K562 (cell line): ENCODE data around the gene STT3B. TPM values are rescaled to one million over a fixed set of nuclear protein-coding genes. Genes with fewer than 3 reads are reported as not detected.

ENCODE experiments used
- ATAC-seq: fragments of 200-7000 bp; cut with Tn5 transposase; 3 replicates; pipeline ENCODE4 v1.9.1; 2020; ENCODE audit warnings: moderate library complexity
- BruUV-seq: library from RNA; stranded (reverse); fragments of 400-500 nt; replicated peaks from 2 replicates; lab custom pipeline; 2021; lab: Mats Ljungman, UMichigan
- CTCF ChIA-PET: fragments of 300-600 bp; formaldehyde crosslinking; extraction: SDS; loops from one replicate; lab custom pipeline; 2021; ENCODE audit warnings: low intra/inter-chr PET ratio; lab: Yijun Ruan, JAX
- POLR2A ChIA-PET: fragments of 300-600, 350-650 bp; sonication (Branson Sonifier 250); formaldehyde crosslinking; extraction: SDS; loops from one replicate; lab custom pipeline; 2021; ENCODE audit warnings: antibody characterized with exemption, inconsistent platforms; lab: Yijun Ruan, JAX
- DNase-seq, 4 experiments: peaks; one replicate each; pipeline versions ENCODE4 v3.0.0 to v3.0.0-alpha.2; 2011 to 2018; ENCODE audit warnings: low spot score in 3 of 4, mixed read lengths in 3 of 4; ENCODE audit errors: extremely low read depth in 1 of 4
- FAIRE-seq: peaks from 2 replicates; lab custom pipeline; 2011; peaks lifted over from hg19 to GRCh38; lab: Jason Lieb, UNC
- H2AFZ ChIP-seq: 2 replicates; pipeline ENCODE4 v1.6.0; 2011; ENCODE audit warnings: low read depth, low read length, control low read depth, inconsistent platforms
- H3K27ac ChIP-seq: fragments of 200-600 bp; 3 replicates; pipeline ENCODE4 v1.8.0; 2011; ENCODE audit warnings: low read depth, mild to moderate bottlenecking, control low read depth, inconsistent platforms, low read length, moderate library complexity, mixed read lengths; ENCODE audit errors: extremely low read depth
- H3K27me3 ChIP-seq, 2 experiments: fragments of 300-600 bp in 1 of 2; 2 replicates in 1 of 2; 3 replicates in 1 of 2; pipeline versions ENCODE4 v1.6.0 to v1.8.0; 2011; ENCODE audit warnings: inconsistent platforms in 2 of 2, low read length in 2 of 2, mild to moderate bottlenecking in 1 of 2, mixed read lengths in 1 of 2, moderate library complexity in 1 of 2; ENCODE audit not compliant: control insufficient read depth in 2 of 2, insufficient read depth in 2 of 2
- H3K36me3 ChIP-seq: fragments of 300-600 bp; 3 replicates; pipeline ENCODE4 v1.8.0; 2011; ENCODE audit warnings: mild to moderate bottlenecking, low read length, inconsistent platforms; ENCODE audit not compliant: control insufficient read depth, insufficient read depth
- H3K4me1 ChIP-seq, 2 experiments: fragments of 200-600 bp in 1 of 2; replicated peaks in 1 of 2; 2 replicates in 1 of 2; 3 replicates in 1 of 2; pipeline versions ENCODE4 v1.5.1 to v1.8.0; 2011; ENCODE audit warnings: inconsistent platforms in 2 of 2, low read length in 2 of 2, mild to moderate bottlenecking in 1 of 2, mixed read lengths in 1 of 2, moderate library complexity in 1 of 2; ENCODE audit not compliant: control insufficient read depth in 2 of 2, insufficient read depth in 2 of 2
- H3K4me2 ChIP-seq: 2 replicates; pipeline ENCODE4 v1.6.1; 2011; ENCODE audit warnings: low read length, control low read depth, inconsistent platforms, mixed read lengths; ENCODE audit not compliant: insufficient read depth
- H3K4me3 ChIP-seq: fragments of 200-600 bp; sonication (generic), shearing (Covaris generic); 2 replicates; pipeline ENCODE4 v1.5.1; 2016; ENCODE audit warnings: control low read depth, inconsistent platforms
- H3K79me2 ChIP-seq: fragments of 200-600 bp; 3 replicates; pipeline ENCODE4 v1.8.0; 2011; ENCODE audit warnings: low read length, inconsistent platforms; ENCODE audit not compliant: control insufficient read depth, insufficient read depth
- H3K9ac ChIP-seq, 2 experiments: 2 replicates each; pipeline versions ENCODE4 v1.6.0 to v1.6.1; 2011; ENCODE audit warnings: low read depth in 2 of 2, low read length in 2 of 2, control low read depth in 1 of 2, inconsistent platforms in 1 of 2, mild to moderate bottlenecking in 1 of 2, mixed read lengths in 1 of 2; ENCODE audit not compliant: insufficient read depth in 1 of 2
- H3K9me1 ChIP-seq: one replicate; pipeline ENCODE4 v1.6.0; 2011; ENCODE audit warnings: inconsistent platforms, mild to moderate bottlenecking, low read length, moderate library complexity; ENCODE audit not compliant: control insufficient read depth, insufficient read depth
- H3K9me3 ChIP-seq: replicated peaks from 2 replicates; pipeline ENCODE4 v1.5.1; 2011; ENCODE audit warnings: low read depth, low read length, inconsistent platforms; ENCODE audit not compliant: control insufficient read depth, insufficient read depth
- H4K20me1 ChIP-seq: replicated peaks from 2 replicates; pipeline ENCODE4 v1.6.1; 2011; ENCODE audit warnings: low read length, inconsistent platforms, mixed read lengths; ENCODE audit not compliant: control insufficient read depth, insufficient read depth
- CC2D1A ChIP-seq: fragments of 450-650 bp; IDR thresholded peaks from 2 replicates; pipeline ENCODE4 v1.6.1; 2017; ENCODE audit warnings: mild to moderate bottlenecking
- CEBPB ChIP-seq: fragments of 450-650 bp; IDR thresholded peaks from 2 replicates; pipeline ENCODE4 v1.6.1; 2016; ENCODE audit warnings: missing genetic modification characterization, missing compliant biosample characterization
- NFATC3 ChIP-seq: fragments of 450-650 bp; IDR thresholded peaks from 2 replicates; pipeline ENCODE4 v1.6.1; 2017; ENCODE audit warnings: mild to moderate bottlenecking
- RAD51 ChIP-seq: fragments of 450-650 bp; IDR thresholded peaks from 2 replicates; pipeline ENCODE4 v1.7.1; 2016; ENCODE audit warnings: low read depth, mild to moderate bottlenecking, borderline replicate concordance
- ZNF134 ChIP-seq: fragments of 250-450 bp; sonication (Bioruptor Pico); conservative IDR thresholded peaks from 2 replicates; pipeline ENCODE4 v1.4.0; 2020
- WGBS: fragments of 100-300 bp; shearing (Covaris generic); methylation state at CpG from one replicate; pipeline ENCODE4 v1.1.6; 2016; ENCODE audit warnings: low coverage, mixed read lengths; ENCODE audit not compliant: insufficient coverage; ENCODE audit errors: missing lambda C conversion rate; 5-methylcytosine and 5-hydroxymethylcytosine counted together
- in situ Hi-C: fragments of 300-500 bp; cut with MboI; formaldehyde crosslinking; loops from 4 replicates; pipeline ENCODE4 v1.15.0; 2018; ENCODE audit warnings: inconsistent platforms, mixed read lengths
- intact Hi-C: fragments of 100-400 bp; cut with micrococcal nuclease; formaldehyde crosslinking; loops from 2 replicates; pipeline ENCODE4 v1.14.2; 2022
- polyA plus RNA-seq, 8 experiments: library from polyadenylated mRNA; depleted of rRNA in 4 of 8; stranded (reverse) in 5 of 8; unstranded in 3 of 8; fragments of >200 nt; fragmentation: Nextera tagmentation in 2 of 8; fragmentation: Illumina TruSeq in 1 of 8; extraction: Ambion mirVana in 2 of 8; extraction: Trizol in 1 of 8; gene quantifications; 2 replicates each; pipeline versions ENCODE4 v1.2.1 to v1.2.3, GENCODE V29; 2011 to 2014; ENCODE audit warnings: inconsistent platforms in 1 of 8, missing spikeins in 1 of 8
- total RNA-seq, 7 experiments: library from RNA; depleted of rRNA in 6 of 7; stranded (reverse); fragments of >200 nt in 6 of 7; fragmentation: Illumina TruSeq in 2 of 7; extraction: Trizol in 2 of 7; gene quantifications; 2 replicates each; pipeline versions ENCODE4 v1.2.1 to v1.2.3, GENCODE V29; 2011 to 2021; ENCODE audit warnings: low replicate concordance in 1 of 7
- TF ChIP-seq, protein P1 (sequence below): fragments of 450-650 bp; formaldehyde crosslinking; IDR thresholded peaks from 2 replicates; pipeline ENCODE4 v1.4.0; 2020; ENCODE audit warnings: mild to moderate bottlenecking, mixed read lengths

Gene STT3B
- total and polyA plus RNA-seq, 9 of the 15 experiments (the other 6 are each of a cell fraction or from before 2014, with no cell fraction given) = 22.4 to 147 (median 100) TPM

DNA sequence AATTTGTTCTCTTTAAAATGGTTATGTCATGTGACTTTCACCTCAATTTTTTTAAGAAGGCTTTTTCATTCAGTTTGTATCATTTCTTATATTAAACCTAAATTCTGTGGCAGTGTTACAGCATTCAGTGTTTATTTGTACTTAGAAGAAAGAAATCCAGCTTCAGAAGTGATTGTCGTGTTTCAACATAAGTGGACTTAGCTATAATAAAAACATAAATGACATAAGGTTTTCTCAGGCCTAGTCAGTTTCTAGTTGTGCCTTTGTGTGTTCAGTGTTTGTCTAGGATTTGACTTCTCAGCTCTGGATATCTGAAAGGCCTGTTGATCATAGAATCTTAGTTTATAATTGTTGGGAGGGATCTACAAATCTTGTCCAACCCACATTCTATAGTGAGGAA is 80.5 kb downstream of the STT3B start:
- POLR2A ChIA-PET = no interaction called here
- H3K79me2 ChIP-seq = peaks cover 46% of the 10 kb centered on the region
- FAIRE-seq = no peak

DNA sequence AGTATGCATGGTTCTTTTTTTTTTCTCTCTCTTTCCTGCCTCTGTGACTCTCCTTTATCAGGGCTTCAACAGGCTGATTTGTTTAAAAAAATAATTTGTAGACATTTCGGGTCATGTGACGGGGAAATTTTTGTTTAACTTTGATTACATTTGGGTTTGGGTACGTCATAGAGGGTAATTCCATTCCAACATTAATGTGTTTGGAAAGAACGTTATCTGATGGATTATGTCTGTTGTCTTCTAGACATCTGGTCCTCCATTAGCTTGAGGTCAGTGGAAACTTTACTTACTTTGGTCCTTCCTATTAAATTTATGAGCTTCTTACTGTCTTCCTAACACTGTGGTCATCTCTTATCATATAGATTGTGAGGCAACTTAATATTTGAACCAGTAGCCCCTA is 80.9 kb downstream of the STT3B start:
- intact Hi-C loops = no loop called here
- ATAC-seq (no peak), DNase-seq (no peak), FAIRE-seq (no peak)
- no peaks in the 10 kb centered on the region for H4K20me1 ChIP-seq
- H3K4me1 ChIP-seq = no peaks in the 10 kb centered on the region
- TF ChIP-seq, protein P1, sequence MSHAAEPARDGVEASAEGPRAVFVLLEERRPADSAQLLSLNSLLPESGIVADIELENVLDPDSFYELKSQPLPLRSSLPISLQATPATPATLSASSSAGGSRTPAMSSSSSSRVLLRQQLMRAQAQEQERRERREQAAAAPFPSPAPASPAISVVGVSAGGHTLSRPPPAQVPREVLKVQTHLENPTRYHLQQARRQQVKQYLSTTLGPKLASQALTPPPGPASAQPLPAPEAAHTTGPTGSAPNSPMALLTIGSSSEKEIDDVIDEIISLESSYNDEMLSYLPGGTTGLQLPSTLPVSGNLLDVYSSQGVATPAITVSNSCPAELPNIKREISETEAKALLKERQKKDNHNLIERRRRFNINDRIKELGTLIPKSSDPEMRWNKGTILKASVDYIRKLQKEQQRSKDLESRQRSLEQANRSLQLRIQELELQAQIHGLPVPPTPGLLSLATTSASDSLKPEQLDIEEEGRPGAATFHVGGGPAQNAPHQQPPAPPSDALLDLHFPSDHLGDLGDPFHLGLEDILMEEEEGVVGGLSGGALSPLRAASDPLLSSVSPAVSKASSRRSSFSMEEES (CRISPR knock-in tag) = peak; percentile 19; the same call in 1 of the 2 replicates
- TF ChIP-seq ZNF134 (no peak), CC2D1A (no peak)
- ChIA-PET CTCF (no interaction called here), POLR2A (no interaction called here)
- no peak overlapping the region for H3K9ac ChIP-seq
- in situ Hi-C loops = no loop called here
- 79% methylated on average over 4 of the region's 4 CpGs for WGBS
- H3K4me2 ChIP-seq = no peak overlapping the region
- peaks cover 20% of the 10 kb centered on the region; the same call in 2 of the 3 replicates for H3K36me3 ChIP-seq
- H3K4me3 ChIP-seq = no peak overlapping the region
- no peaks in the 10 kb centered on the region for H3K9me1 ChIP-seq
- H3K9me3 ChIP-seq = no peaks in the 10 kb centered on the region
- no peak overlapping the region for H3K27ac ChIP-seq
- peaks cover 43% of the 10 kb centered on the region for H3K79me2 ChIP-seq
- H3K27me3 ChIP-seq = no peaks in the 10 kb centered on the region
- no peak overlapping the region for H2AFZ ChIP-seq
- no TSS peak for BruUV-seq

More for the DNA sequence above, 80.5 kb downstream of the STT3B start:
- H3K4me1 ChIP-seq = no peaks in the 10 kb centered on the region
- H3K4me3 ChIP-seq = no peak overlapping the region
- CTCF ChIA-PET = no interaction called here
- intact Hi-C loops = no loop called here
- no peaks in the 10 kb centered on the region for H3K27me3 ChIP-seq
- TF ChIP-seq CEBPB (0 out of 2 replicates have a peak, but pooled peaks have one; percentile 4), RAD51 (0 out of 2 replicates have a peak, but pooled peaks have one; percentile 17), NFATC3 (no peak)
- TF ChIP-seq, protein P1 (CRISPR knock-in tag) = peak; percentile 77
- in situ Hi-C loops = no loop called here
- 83% methylated on average over 1 of the region's 1 CpG for WGBS
- no peak overlapping the region for H3K27ac ChIP-seq
- H3K9me3 ChIP-seq = no peaks in the 10 kb centered on the region
- no peak overlapping the region for H2AFZ ChIP-seq
- no peak for ATAC-seq
- no TSS peak for BruUV-seq
- no peak overlapping the region for H3K9ac ChIP-seq
- H3K4me2 ChIP-seq = no peak overlapping the region
- H4K20me1 ChIP-seq = no peaks in the 10 kb centered on the region
- no peak for DNase-seq
- no peaks in the 10 kb centered on the region for H3K9me1 ChIP-seq
- peaks cover 17% of the 10 kb centered on the region; the same call in 2 of the 3 replicates for H3K36me3 ChIP-seq
